Fibroblast of lung (primary cell): Measurements from ENCODE around the gene NFATC2. TPM values are rescaled to one million over a fixed set of nuclear protein-coding genes. Genes with fewer than 3 reads are reported as not detected.

Source experiments
- DNase-seq, 2 donors: peaks; one replicate each; pipeline versions ENCODE4 v3.0.0 to v3.0.0-alpha.2; 2010; ENCODE audit warnings: low read depth in 2 of 2
- H2AFZ ChIP-seq: 2 replicates; pipeline ENCODE4 v1.5.1; 2012; ENCODE audit warnings: low read length, control low read depth, inconsistent platforms
- H3K27ac ChIP-seq: 2 replicates; pipeline ENCODE4 v1.5.1; 2011; ENCODE audit warnings: low read length, control low read depth; ENCODE audit not compliant: insufficient read depth
- H3K27me3 ChIP-seq: 2 replicates; pipeline ENCODE4 v1.5.1; 2011; ENCODE audit warnings: mild to moderate bottlenecking, low read length; ENCODE audit not compliant: control insufficient read depth, insufficient read depth
- H3K36me3 ChIP-seq: 2 replicates; pipeline ENCODE4 v1.5.1; 2011; ENCODE audit warnings: low read length; ENCODE audit not compliant: control insufficient read depth, insufficient read depth
- H3K4me1 ChIP-seq: 2 replicates; pipeline ENCODE4 v1.5.1; 2011; ENCODE audit warnings: low read length; ENCODE audit not compliant: control insufficient read depth, insufficient read depth; ENCODE audit errors: extremely low read depth
- H3K4me2 ChIP-seq: 2 replicates; pipeline ENCODE4 v1.5.1; 2011; ENCODE audit warnings: low read length, control low read depth; ENCODE audit not compliant: insufficient read depth; ENCODE audit errors: extremely low read depth
- H3K4me3 ChIP-seq, 4 experiments: fragments of 200-600 bp in 1 of 4; sonication (generic) in 1 of 4; replicated peaks in 1 of 4; 2 replicates each; pipeline ENCODE4 v1.5.1; 2011 to 2016; ENCODE audit warnings: low read length in 4 of 4, low read depth in 3 of 4, mild to moderate bottlenecking in 3 of 4, control low read depth in 2 of 4, inconsistent platforms in 1 of 4, mixed read lengths in 1 of 4; ENCODE audit not compliant: insufficient read depth in 1 of 4; ENCODE audit errors: control extremely low read depth in 1 of 4
- H3K79me2 ChIP-seq: 2 replicates; pipeline ENCODE4 v1.5.1; 2012; ENCODE audit warnings: mild to moderate bottlenecking, low read length, inconsistent platforms; ENCODE audit not compliant: control insufficient read depth, insufficient read depth
- H3K9ac ChIP-seq: 2 replicates; pipeline ENCODE4 v1.5.1; 2011; ENCODE audit warnings: mild to moderate bottlenecking, low read length, control low read depth; ENCODE audit not compliant: insufficient read depth
- H3K9me3 ChIP-seq: 2 replicates; pipeline ENCODE4 v1.5.1; 2012; ENCODE audit warnings: low read depth, low read length; ENCODE audit not compliant: control insufficient read depth, insufficient read depth
- H4K20me1 ChIP-seq: 2 replicates; pipeline ENCODE4 v1.5.1; 2011; ENCODE audit warnings: low read length; ENCODE audit not compliant: control insufficient read depth, insufficient read depth; ENCODE audit errors: extremely low read depth
- EZH2 ChIP-seq: IDR thresholded peaks from 2 replicates; pipeline ENCODE4 v1.5.1; 2012; ENCODE audit warnings: low read length, control low read depth, mild to moderate bottlenecking; ENCODE audit errors: missing control alignments
- polyA plus RNA-seq, 2 donors: library from polyadenylated mRNA; depleted of rRNA in 1 of 2; stranded (reverse) in 1 of 2; unstranded in 1 of 2; fragments of >200 nt; gene quantifications; 2 replicates each; pipeline ENCODE4 v1.2.1, GENCODE V29; 2011 to 2012; ENCODE audit warnings: missing spikeins in 1 of 2
- total RNA-seq: library from RNA; depleted of rRNA; stranded (reverse); fragments of >200 nt; gene quantifications from 2 replicates; pipeline ENCODE4 v1.2.1, GENCODE V29; 2014
- TF ChIP-seq, protein P1 (sequence below), 2 donors: IDR thresholded peaks in 1 of 2; conservative IDR thresholded peaks in 1 of 2; 1 replicate in 1 of 2; 2 replicates in 1 of 2; pipeline ENCODE4 v1.5.1; 2011 to 2012; ENCODE audit warnings: low read length in 2 of 2, control low read depth in 1 of 2, inconsistent platforms in 1 of 2, low read depth in 1 of 2, mild to moderate bottlenecking in 1 of 2

Gene NFATC2
- total and polyA plus RNA-seq, 2 donors (not counting 1 experiment from before 2014, with no cell fraction given) = 0.50 to 1.2 TPM

DNA sequence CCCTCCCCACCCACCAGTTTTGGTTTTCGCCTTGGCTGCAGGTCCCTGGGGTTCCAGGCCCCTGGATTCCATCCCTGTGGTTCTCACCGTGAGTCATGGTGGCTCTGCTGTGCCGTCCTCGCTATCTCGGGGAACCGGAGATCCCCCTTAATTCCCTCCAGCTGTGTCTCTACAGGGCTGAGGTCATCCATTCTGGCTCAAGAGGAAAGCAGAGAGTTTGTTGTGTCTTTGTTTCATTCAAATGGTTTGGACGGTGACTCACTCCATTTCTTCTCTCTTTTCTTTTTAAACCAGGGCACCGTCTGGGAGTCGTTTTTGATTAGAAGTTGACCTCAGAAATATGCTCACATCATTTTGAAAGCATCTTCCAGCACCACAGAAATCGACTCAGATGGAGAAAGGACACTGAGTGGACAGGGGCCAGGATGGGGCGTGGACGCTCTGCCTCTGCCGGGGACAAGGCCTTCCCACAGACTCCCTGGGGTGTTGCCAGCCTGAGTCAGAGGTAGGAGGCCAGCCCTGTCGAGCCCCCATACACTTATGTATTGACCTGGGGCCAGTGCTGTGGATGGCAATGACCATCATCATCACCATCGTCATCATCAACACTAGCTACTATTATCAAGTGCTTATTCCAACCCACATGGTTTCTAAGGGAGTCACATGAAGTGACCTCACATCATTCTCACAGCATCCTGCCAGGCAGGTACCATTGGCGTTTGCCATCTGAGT, 176.2 kb downstream of the NFATC2 start:
- Histone ChIP-seq H3K27me3 (no peaks in the 10 kb centered on the region), H4K20me1 (no peaks in the 10 kb centered on the region), H3K9me3 (no peaks in the 10 kb centered on the region), H3K27ac (peak overlapping the region; percentile 96), H3K36me3 (no peaks in the 10 kb centered on the region), H2AFZ (no peak overlapping the region), H3K4me3 (no peak overlapping the region), H3K4me2 (peak overlapping the region; percentile 20), H3K9ac (peak overlapping the region; percentile 65), H3K79me2 (no peaks in the 10 kb centered on the region), H3K4me1 (peaks cover 18% of the 10 kb centered on the region)
- TF ChIP-seq EZH2 = no peak
- TF ChIP-seq, protein P1, sequence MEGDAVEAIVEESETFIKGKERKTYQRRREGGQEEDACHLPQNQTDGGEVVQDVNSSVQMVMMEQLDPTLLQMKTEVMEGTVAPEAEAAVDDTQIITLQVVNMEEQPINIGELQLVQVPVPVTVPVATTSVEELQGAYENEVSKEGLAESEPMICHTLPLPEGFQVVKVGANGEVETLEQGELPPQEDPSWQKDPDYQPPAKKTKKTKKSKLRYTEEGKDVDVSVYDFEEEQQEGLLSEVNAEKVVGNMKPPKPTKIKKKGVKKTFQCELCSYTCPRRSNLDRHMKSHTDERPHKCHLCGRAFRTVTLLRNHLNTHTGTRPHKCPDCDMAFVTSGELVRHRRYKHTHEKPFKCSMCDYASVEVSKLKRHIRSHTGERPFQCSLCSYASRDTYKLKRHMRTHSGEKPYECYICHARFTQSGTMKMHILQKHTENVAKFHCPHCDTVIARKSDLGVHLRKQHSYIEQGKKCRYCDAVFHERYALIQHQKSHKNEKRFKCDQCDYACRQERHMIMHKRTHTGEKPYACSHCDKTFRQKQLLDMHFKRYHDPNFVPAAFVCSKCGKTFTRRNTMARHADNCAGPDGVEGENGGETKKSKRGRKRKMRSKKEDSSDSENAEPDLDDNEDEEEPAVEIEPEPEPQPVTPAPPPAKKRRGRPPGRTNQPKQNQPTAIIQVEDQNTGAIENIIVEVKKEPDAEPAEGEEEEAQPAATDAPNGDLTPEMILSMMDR (conservative IDR thresholded peaks at IDR 0.05 in 1 of 2, IDR thresholded peaks at IDR 0.05 in 1 of 2; ENCODE audit: low read depth in 1 of 2, low read length in 2 of 2) = no peak
- DNase-seq = peak; percentile 99 to 100

DNA sequence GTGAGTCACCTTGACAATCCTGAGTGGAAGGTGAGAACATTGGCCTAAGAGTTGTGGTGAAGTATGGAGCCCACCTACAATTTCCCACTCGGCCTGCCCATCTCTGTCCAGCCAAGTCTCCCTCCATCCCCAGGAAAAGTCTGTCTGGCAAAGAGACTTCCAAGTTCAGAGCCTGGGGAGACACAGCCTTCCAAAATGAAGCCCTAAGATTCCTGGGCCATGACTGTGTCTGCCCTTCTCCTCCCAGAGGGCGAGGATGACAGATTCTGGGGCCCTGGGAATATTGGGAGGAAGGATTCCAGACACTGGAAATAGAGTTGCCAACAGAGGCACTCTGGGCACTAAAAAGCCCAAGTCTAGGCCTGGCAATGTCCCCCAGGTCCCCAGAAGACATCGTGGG, 176.8 kb downstream of the NFATC2 start:
- Histone ChIP-seq H3K9me3 (no peaks in the 10 kb centered on the region), H2AFZ (no peak overlapping the region)
- DNase-seq = peak; percentile 86 to 97

DNA sequence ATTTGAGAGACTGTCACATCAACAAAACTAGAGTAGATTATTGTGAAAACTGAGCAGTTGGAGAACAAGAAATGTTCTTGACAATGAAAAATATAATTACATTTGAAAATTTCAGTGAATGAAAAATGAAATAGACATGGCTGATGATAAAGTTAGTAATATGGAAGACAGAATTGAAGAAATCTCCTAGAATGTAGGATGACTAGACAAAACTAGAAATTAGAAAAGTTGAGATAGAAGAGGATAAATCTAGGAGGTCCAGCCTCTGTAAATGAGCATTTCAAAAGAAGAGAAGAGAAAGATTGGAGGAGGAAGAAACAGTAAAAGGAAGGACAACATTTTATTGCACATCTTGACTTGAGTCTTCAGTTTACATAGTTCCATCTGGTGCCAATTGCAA, 178.7 kb downstream of the NFATC2 start:
- Histone ChIP-seq H4K20me1 (no peaks in the 10 kb centered on the region), H3K27ac (no peak overlapping the region), H3K27me3 (no peaks in the 10 kb centered on the region), H2AFZ (no peak overlapping the region), H3K4me3 (no peak overlapping the region), H3K9ac (no peak overlapping the region), H3K4me1 (peaks cover 23% of the 10 kb centered on the region), H3K4me2 (no peak overlapping the region), H3K36me3 (no peaks in the 10 kb centered on the region), H3K9me3 (no peaks in the 10 kb centered on the region), H3K79me2 (no peaks in the 10 kb centered on the region)
- no peak for TF ChIP-seq EZH2
- TF ChIP-seq, protein P1 (conservative IDR thresholded peaks at IDR 0.05 in 1 of 2, IDR thresholded peaks at IDR 0.05 in 1 of 2; ENCODE audit: low read depth in 1 of 2, low read length in 2 of 2) = no peak
- no peak for DNase-seq

More for the DNA sequence above, 176.8 kb downstream of the NFATC2 start:
- Histone ChIP-seq H3K4me3 (no peak overlapping the region), H3K79me2 (no peaks in the 10 kb centered on the region), H3K9ac (peak overlapping the region; percentile 47), H3K4me2 (peak overlapping the region; percentile 7), H3K4me1 (peaks cover 18% of the 10 kb centered on the region), H3K36me3 (no peaks in the 10 kb centered on the region), H4K20me1 (no peaks in the 10 kb centered on the region), H3K27me3 (no peaks in the 10 kb centered on the region), H3K27ac (peak overlapping the region; percentile 96)
- TF ChIP-seq EZH2 = no peak
- TF ChIP-seq, protein P1 (conservative IDR thresholded peaks at IDR 0.05 in 1 of 2, IDR thresholded peaks at IDR 0.05 in 1 of 2; ENCODE audit: low read depth in 1 of 2, low read length in 2 of 2) = no peak
